LNCaP clone FGC (cell line): Measurements from ENCODE around the gene CCSER1.

Experiments
- DNase-seq: peaks from one replicate; pipeline ENCODE4 v3.0.0-alpha.2; 2011; ENCODE audit warnings: low read depth
- H3K4me3 ChIP-seq: 2 replicates; pipeline ENCODE4 v1.5.1; 2011; ENCODE audit warnings: mild to moderate bottlenecking, low read depth, low read length, control low read depth
- CTCF ChIP-seq: IDR thresholded peaks from 2 replicates; pipeline ENCODE4 v1.5.1; 2012; ENCODE audit warnings: mild to moderate bottlenecking; ENCODE audit not compliant: control insufficient read depth, insufficient read depth; ENCODE audit errors: extremely low read depth

CCSER1 gene

DNA sequence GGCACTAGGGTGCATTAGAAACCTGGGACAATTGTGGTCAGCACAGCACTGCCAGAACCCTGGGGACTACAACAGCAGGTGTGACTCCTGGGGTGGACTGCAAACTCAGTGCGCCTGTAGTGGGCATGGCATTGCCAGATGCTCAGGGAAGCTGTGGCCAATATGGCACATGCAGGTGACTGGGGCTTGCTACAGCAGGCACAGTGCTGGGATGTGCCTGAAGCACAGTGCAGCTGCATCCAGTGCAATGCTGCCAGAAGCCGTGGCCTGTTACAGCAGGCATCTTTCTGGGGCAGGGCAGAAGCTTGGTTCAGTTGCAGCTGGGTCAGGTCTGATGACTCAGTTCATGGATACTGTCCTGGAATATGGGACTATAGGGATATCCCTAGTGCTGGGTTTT is 445.8 kb downstream of the CCSER1 start:
- no peak for TF ChIP-seq CTCF
- H3K4me3 ChIP-seq: no peak overlapping the region
- no peak for DNase-seq

- no peak for DNase-seq
- TF ChIP-seq CTCF: no peak
- no peak overlapping the region for H3K4me3 ChIP-seq
Observed at GRCh38 chr4:90575371-90575770, 448.2 kb downstream of the CCSER1 start.

- no peak for DNase-seq
- no peak overlapping the region for H3K4me3 ChIP-seq
- no peak for TF ChIP-seq CTCF
Observed at GRCh38 chr4:90580326-90580725, 453.1 kb downstream of the CCSER1 start.

GRCh38 chr4:90582087-90582486 is 454.9 kb downstream of the CCSER1 start:
- no peak for TF ChIP-seq CTCF
- H3K4me3 ChIP-seq: no peak overlapping the region
- DNase-seq: no peak

DNA sequence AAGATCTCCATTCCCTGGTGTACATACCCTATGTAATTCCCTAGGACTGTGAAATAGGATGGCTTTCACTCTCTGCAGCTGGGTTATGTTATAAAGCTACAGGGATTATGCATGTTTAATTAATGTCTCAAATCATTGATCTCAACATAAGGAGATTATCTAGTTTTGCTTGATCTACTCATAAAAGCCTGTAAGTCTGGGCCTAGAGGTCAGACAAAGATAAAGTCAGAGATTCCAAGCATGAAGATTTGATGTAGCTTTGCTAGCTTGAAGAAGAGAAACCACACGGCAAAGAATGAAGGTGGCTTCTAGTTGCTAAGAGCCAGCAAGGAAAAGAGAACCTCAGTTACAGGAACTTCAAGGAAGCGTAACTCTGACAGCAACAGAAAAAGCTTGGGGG is 456.9 kb downstream of the CCSER1 start:
- no peak for DNase-seq
- H3K4me3 ChIP-seq: no peak overlapping the region
- TF ChIP-seq CTCF: no peak

DNA sequence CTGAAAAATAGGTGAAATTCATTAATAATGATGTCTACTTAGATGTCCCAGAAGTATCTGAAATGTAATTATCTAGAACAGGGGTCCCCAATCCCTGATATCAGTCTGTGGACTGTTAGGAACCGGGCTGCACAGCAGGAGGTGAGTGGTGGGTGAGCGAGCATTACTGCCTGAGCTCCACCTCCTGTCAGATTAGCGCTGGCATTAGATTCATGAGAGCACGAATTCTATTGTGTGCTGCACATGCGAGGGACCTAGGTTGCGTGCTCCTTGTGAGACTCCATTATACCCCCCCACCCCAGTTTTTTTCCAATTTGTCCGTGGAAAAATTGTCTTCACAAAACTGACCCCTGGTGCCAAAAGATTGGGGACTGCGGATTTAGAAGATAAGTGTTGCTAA is 458.8 kb downstream of the CCSER1 start:
- TF ChIP-seq CTCF: no peak
- H3K4me3 ChIP-seq: no peak overlapping the region
- no peak for DNase-seq

DNA sequence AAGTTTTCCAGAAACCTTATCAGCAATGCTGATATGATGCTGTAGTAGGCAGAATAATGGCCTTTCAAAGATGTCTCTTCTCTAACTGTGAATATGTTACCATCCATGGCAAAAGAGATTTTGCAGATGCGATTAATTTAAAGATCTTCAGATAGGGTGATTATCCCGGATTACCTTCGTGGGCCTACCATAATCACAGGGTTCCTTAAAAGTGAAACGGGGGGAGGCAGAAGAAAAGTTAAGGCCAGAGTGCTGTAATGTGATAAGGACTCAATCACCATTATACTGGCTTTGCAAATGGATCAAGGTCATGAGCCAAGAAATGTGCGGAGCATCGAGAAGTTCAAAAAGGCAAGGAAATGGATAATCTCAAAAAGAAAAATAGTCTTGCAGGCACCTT is 459.6 kb downstream of the CCSER1 start:
- TF ChIP-seq CTCF: no peak
- DNase-seq: no peak
- no peak overlapping the region for H3K4me3 ChIP-seq
